ENCODE results near the gene RGS10. TPM values are rescaled to one million over a fixed set of nuclear protein-coding genes. Genes with fewer than 3 reads are reported as not detected.

RGS10 gene
- total and polyA plus RNA-seq, 12 donors, result 1.9 to 16.5 (median 3.8) TPM

GRCh38 chr10:119477444-119477843 is 65.1 kb downstream of the RGS10 start:
- H3K9me3 ChIP-seq, result no peaks in the 10 kb centered on the region
- intact Hi-C loops (cut with DNase I), result no loop called here
- no peaks in the 10 kb centered on the region for H3K36me3 ChIP-seq
- H3K4me3 ChIP-seq, result no peak overlapping the region
- no peak for TF ChIP-seq CTCF (IDR thresholded peaks at IDR 0.05)
- no peak overlapping the region for H3K27ac ChIP-seq
- peaks cover 0 to 20% (median 0%) of the 10 kb centered on the region in 7 donors for H3K27me3 ChIP-seq
- H3K4me1 ChIP-seq, result peaks cover 0 to 11% (median 0%) of the 10 kb centered on the region in 9 donors
- ATAC-seq (no peak), DNase-seq (no peak)
- WGBS, 2 donors, result 69 to 74% methylated on average over 3 of the region's 3 CpGs

DNA sequence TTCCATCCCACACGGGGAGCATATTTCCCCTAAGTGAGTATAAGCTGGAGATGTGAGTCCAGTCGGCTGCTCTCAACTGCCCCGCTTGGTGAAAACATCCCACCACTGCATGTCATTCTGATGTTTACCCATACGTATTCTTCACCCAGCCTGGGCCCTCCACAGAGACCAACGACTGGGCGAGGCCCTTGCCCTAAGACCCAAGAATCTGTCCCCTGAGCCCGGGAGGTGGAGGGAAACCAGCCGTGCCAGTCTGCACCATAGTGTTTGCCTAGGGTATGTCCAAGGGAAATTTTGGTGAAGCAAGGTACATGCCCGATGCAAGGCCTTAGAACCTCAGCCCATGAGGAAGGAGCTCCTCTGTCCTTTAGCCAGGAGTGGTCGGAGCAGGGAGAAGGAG is 67.9 kb downstream of the RGS10 start:
- no peak for ATAC-seq
- 93 to 95% methylated on average over 10 of the region's 10 CpGs for WGBS, 2 donors
- H3K36me3 ChIP-seq, result no peaks in the 10 kb centered on the region
- peaks cover 0 to 11% (median 0%) of the 10 kb centered on the region in 9 donors for H3K4me1 ChIP-seq
- no peak for DNase-seq
- H3K4me3 ChIP-seq, result no peak overlapping the region
- H3K27ac ChIP-seq, result no peak overlapping the region
- peaks cover 0 to under 1% (median 0%) of the 10 kb centered on the region in 11 donors for H3K9me3 ChIP-seq
- TF ChIP-seq CTCF (IDR thresholded peaks at IDR 0.05), result no peak
- intact Hi-C loops (cut with DNase I), result no loop called here
- H3K27me3 ChIP-seq, result peaks cover 0 to 17% (median 0%) of the 10 kb centered on the region in 7 donors

DNA sequence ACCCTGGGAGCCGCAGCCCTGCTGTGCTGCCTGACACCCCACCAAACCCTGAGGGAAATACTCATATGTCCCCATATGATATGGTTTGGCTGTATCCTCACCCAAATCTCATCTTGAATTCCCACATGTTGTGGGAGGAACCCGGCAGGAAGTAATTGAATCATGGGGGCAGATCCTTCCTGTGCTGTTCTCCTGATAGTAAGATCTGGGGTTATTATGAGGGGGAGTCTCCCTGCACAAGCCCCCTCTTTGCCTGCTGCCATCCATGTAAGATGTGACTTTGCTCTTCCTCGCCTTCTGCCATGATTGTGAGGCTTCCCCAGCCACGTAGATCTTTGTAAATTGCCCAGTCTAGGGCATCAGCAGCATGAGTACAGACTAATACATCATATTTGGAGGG is 68.7 kb downstream of the RGS10 start:
- Histone ChIP-seq H3K27ac (no peak overlapping the region), H3K36me3 (no peaks in the 10 kb centered on the region), H3K4me1 (peaks cover 0 to 10% (median 0%) of the 10 kb centered on the region in 9 donors), H3K27me3 (peaks cover 0 to 17% (median 0%) of the 10 kb centered on the region in 7 donors), H3K9me3 (peaks cover 0 to 7% (median 0%) of the 10 kb centered on the region in 11 donors), H3K4me3 (no peak overlapping the region)
- WGBS, 2 donors, result 84 to 86% methylated on average over 4 of the region's 4 CpGs
- intact Hi-C loops (cut with DNase I), result no loop called here
- DNase-seq (no peak), ATAC-seq (no peak)
- TF ChIP-seq CTCF (IDR thresholded peaks at IDR 0.05), result no peak

DNA sequence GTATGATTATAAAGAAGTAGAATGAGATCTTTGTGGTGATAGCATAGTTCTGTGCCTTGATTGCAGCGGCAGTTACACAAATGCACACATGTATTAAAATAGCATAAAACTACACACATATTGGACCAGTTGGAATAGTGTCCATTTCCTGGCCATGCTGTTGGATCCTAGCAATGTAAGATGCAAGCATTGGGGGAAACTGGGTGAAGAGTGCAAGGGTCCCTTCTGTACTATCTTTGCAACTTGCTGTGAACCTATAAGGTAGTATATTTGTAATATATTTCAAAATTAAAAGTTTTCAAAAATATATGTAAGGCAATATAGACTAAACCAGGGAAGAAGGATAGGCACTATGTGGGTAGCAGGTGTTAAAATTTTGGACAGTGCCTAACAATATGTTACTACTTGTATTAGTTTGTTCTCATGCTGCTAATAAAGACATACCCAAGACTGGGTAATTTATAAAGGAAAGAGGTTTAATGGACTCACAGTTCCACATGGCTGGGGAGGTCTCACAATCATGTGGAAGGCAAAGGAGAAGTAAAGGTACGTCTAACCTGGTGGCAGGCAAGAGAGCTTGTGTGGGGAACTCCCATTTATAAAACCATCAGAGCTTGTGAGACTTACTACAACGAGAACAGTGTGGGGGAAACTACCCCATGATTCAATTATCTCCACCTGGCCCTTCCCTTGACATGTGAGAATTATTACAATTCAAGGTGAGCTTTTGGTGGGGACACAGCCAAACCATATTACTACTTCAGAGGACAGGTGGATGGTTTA is 71.4 kb downstream of the RGS10 start:
- H3K4me3 ChIP-seq, result no peak overlapping the region
- peaks cover 0 to 7% (median 0%) of the 10 kb centered on the region in 11 donors for H3K9me3 ChIP-seq
- H3K4me1 ChIP-seq, result peaks cover 0 to 7% (median 0%) of the 10 kb centered on the region in 9 donors
- intact Hi-C loops (cut with DNase I), result no loop called here
- H3K36me3 ChIP-seq, result no peaks in the 10 kb centered on the region
- H3K27ac ChIP-seq, result no peak overlapping the region
- WGBS, 2 donors, result 78 to 86% methylated on average over 3 of the region's 3 CpGs
- no peak for TF ChIP-seq CTCF (IDR thresholded peaks at IDR 0.05)
- ATAC-seq (no peak), DNase-seq (no peak)
- H3K27me3 ChIP-seq, result peaks cover 0 to 7% (median 0%) of the 10 kb centered on the region in 7 donors

All from heart right ventricle (tissue), 16 donors.